RWPE2 (cell line): Measurements from ENCODE around the gene NMUR1.

Experiments
- ATAC-seq: fragments of 200-7000 bp; cut with Tn5 transposase; 3 replicates; pipeline ENCODE4 v1.9.1; 2021; ENCODE audit warnings: low read depth
- DNase-seq: peaks from one replicate; pipeline ENCODE4 v3.0.0-alpha.2; 2020; ENCODE audit warnings: low spot score
- H3K27ac ChIP-seq: fragments of 450-650 bp; 2 replicates; pipeline ENCODE4 v1.5.1; 2017; ENCODE audit warnings: mild to moderate bottlenecking; ENCODE audit not compliant: poor library complexity, severe bottlenecking
- H3K27me3 ChIP-seq: fragments of 250-450 bp; sonication (Bioruptor Pico); 2 replicates; pipeline ENCODE4 v1.5.1; 2021; ENCODE audit warnings: mild to moderate bottlenecking, moderate library complexity; ENCODE audit not compliant: insufficient read depth, poor library complexity, severe bottlenecking
- H3K36me3 ChIP-seq: fragments of 250-450 bp; sonication (Bioruptor Pico); 2 replicates; pipeline ENCODE4 v1.5.1; 2020; ENCODE audit warnings: low read depth, mild to moderate bottlenecking, moderate library complexity
- H3K4me1 ChIP-seq: fragments of 250-450 bp; sonication (Bioruptor Pico); 2 replicates; pipeline ENCODE4 v1.5.1; 2021; ENCODE audit warnings: mild to moderate bottlenecking, moderate library complexity; ENCODE audit not compliant: insufficient read depth, poor library complexity, severe bottlenecking
- H3K4me3 ChIP-seq: fragments of 250-450 bp; sonication (Bioruptor Pico); 2 replicates; pipeline ENCODE4 v1.5.1; 2021; ENCODE audit warnings: mild to moderate bottlenecking, moderate library complexity; ENCODE audit not compliant: severe bottlenecking
- H3K9me3 ChIP-seq: fragments of 250-450 bp; sonication (Bioruptor Pico); 2 replicates; pipeline ENCODE4 v1.5.1; 2021; ENCODE audit warnings: mild to moderate bottlenecking, moderate library complexity; ENCODE audit not compliant: severe bottlenecking
- CTCF ChIP-seq: fragments of 450-650 bp; IDR thresholded peaks from one replicate; pipeline ENCODE4 v1.5.1; 2017; ENCODE audit warnings: mild to moderate bottlenecking, moderate library complexity; ENCODE audit not compliant: poor library complexity, severe bottlenecking

NMUR1 gene

GRCh38 chr2:231497651-231498050 is 32.6 kb downstream of the NMUR1 start:
- H3K36me3 ChIP-seq = peaks cover 8% of the 10 kb centered on the region
- no peak overlapping the region for H3K27ac ChIP-seq
- no peak for DNase-seq

DNA sequence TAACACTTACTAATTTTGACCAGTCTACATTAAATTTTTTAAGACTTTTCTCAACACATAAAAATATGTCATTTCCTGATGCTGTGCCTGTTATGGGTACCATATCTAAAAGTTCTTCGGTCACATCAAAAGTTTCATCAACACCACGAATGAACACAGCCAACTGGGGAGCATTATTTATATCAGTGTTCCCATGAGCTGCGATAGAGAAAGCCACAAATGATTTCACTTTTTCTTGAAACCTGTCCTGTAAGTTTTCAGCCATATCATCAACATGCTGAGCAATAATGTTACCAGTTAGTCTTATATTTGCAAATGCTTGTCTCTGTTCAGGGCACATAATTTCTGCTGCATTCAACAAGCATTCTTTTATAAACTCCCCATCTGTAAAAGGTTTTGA is 35.6 kb downstream of the NMUR1 start:
- DNase-seq (no peak), ATAC-seq (no peak)
- TF ChIP-seq CTCF = no peak
- Histone ChIP-seq H3K4me1 (no peaks in the 10 kb centered on the region), H3K27ac (no peak overlapping the region), H3K9me3 (no peaks in the 10 kb centered on the region), H3K4me3 (no peak overlapping the region), H3K36me3 (no peaks in the 10 kb centered on the region), H3K27me3 (no peaks in the 10 kb centered on the region)

More at GRCh38 chr2:231497651-231498050, 32.6 kb downstream of the NMUR1 start:
- no peak for TF ChIP-seq CTCF
- ATAC-seq = no peak
- H3K27me3 ChIP-seq = no peaks in the 10 kb centered on the region
- no peaks in the 10 kb centered on the region for H3K4me1 ChIP-seq
- no peak overlapping the region for H3K4me3 ChIP-seq
- no peaks in the 10 kb centered on the region for H3K9me3 ChIP-seq

- H3K36me3 ChIP-seq = no peaks in the 10 kb centered on the region
- ATAC-seq (no peak), DNase-seq (no peak)
- no peak overlapping the region for H3K4me3 ChIP-seq
- H3K27me3 ChIP-seq = no peaks in the 10 kb centered on the region
- no peaks in the 10 kb centered on the region for H3K4me1 ChIP-seq
- TF ChIP-seq CTCF = no peak
- H3K27ac ChIP-seq = no peak overlapping the region
- no peaks in the 10 kb centered on the region for H3K9me3 ChIP-seq
Observed at GRCh38 chr2:231490801-231491200, 39.4 kb downstream of the NMUR1 start.

GRCh38 chr2:231489990-231490389 is 40.3 kb downstream of the NMUR1 start:
- H3K36me3 ChIP-seq = no peaks in the 10 kb centered on the region
- H3K4me3 ChIP-seq = no peak overlapping the region
- TF ChIP-seq CTCF = peak; percentile 22
- H3K4me1 ChIP-seq = no peaks in the 10 kb centered on the region
- DNase-seq = no peak
- no peaks in the 10 kb centered on the region for H3K27me3 ChIP-seq
- H3K27ac ChIP-seq = no peak overlapping the region
- H3K9me3 ChIP-seq = no peaks in the 10 kb centered on the region
- no peak for ATAC-seq

DNA sequence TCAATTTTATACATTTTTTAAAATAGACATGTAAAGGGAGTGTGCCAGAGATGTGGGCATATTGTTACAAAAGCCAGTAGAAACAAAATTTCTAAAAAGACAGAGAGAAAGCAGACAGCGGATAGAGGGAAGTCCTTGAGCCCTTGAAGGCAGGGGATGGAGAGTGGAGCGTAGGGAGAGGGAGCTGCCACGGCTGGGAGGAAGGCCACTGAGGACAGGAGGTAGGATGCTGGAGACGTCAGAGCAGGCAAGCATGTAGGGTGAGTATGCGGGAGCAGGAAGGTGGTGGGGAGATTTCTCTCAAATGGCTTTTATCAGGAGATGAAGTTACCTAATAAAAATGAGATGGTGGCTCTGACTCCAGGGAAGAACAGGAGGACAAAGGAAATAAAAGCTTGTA is 41.9 kb downstream of the NMUR1 start:
- no peak for TF ChIP-seq CTCF
- Histone ChIP-seq H3K4me3 (no peak overlapping the region), H3K27ac (no peak overlapping the region), H3K27me3 (no peaks in the 10 kb centered on the region), H3K36me3 (no peaks in the 10 kb centered on the region), H3K9me3 (no peaks in the 10 kb centered on the region), H3K4me1 (no peaks in the 10 kb centered on the region)
- no peak for DNase-seq
- no peak for ATAC-seq
